ENCODE results near the gene ATAT1. TPM values are rescaled to one million over a fixed set of nuclear protein-coding genes. Genes with fewer than 3 reads are reported as not detected.

The ATAT1 gene
- total RNA-seq, 1 experiment from 2014 or later: 29.4 TPM

DNA sequence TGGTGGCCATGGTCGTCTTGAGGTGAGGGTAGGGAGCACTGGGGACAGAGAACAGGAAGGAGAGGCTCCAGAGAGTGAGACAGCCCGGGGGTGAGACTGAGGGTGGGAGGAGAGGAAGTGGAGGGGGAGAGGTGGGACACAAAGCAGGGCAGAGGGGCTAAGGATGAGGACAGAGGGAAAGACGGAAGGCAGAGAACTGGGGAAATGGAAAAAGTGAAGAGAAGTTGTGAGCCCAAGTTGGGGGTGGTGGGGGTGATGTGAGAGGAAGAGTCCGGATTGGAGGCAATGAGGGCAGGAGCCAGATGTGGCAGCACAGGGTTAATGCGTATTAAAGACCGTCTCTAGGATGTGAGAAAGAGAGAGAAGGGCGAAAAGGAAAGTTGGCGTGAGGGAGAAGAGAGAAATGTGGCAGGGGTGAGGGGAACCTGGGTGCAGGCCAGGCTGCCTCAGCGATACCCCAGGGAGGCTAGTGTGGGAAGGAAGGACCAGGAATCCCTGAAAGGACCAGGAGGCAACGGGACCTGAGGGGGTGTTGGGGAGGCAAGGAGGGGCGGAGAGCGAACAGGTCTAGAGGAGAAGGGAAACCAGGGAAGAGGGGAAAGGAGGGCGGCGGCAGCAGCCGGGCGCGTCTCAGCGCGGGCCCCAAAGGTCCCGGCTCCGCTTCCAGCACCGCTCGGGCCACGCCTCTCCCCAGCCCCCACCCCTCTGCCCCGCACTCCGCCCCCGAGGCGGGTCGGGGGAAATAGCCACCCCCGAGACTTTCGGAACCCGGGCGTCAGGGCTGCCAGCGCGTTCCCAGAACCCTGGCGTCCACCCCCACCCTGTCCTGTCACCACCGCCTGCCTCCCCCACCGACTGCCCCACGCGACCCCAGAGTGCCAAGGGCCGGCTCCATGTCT lies 59.6 kb downstream of the ATAT1 start, which contains the start of gene PPP1R18:
Gene PPP1R18, minus strand, starts transcription at position 637 of the 899 bp plus-strand sequence. Its CDS starts 627 bp downstream, at position 10.
- H3K4me2 ChIP-seq: peak within 1 kb of the TSS; percentile 93
- H2AFZ ChIP-seq: peak within 1 kb of the TSS; percentile 92
- BruUV-seq (replicated peaks): no TSS peak
- ChIA-PET POLR2A (ENCODE audit: unreplicated experiment) (no interaction called here), CTCF (interaction anchor here (0.7 kb wide), 2 partner anchors 36 to 328 kb away, joined by 3 to 5 read pairs; no protein-coding TSS in a partner anchor)
- H4K20me1 ChIP-seq (ENCODE audit: insufficient read depth): no peaks in the 10 kb centered on the region
- H3K9me2 ChIP-seq (ENCODE audit: insufficient read depth): no peaks in the 10 kb centered on the region
- H3K36me3 ChIP-seq (ENCODE audit: low read depth): no peaks in the 10 kb centered on the region
- peak within 1 kb of the TSS; percentile 98 for H3K4me3 ChIP-seq
- H3K27ac ChIP-seq: peak within 1 kb of the TSS; percentile 72
- DNase-seq: peak in 1 of 2 experiments; percentile 79
- H3K79me2 ChIP-seq (ENCODE audit: low read depth): peaks cover 55% of the 10 kb centered on the region
- intact Hi-C loops (cut with micrococcal nuclease; ENCODE audit: unreplicated experiment): loop anchor here (2.0 kb wide), 2 partner anchors 69 to 133 kb away; partner anchors contain the start of genes MRPS18B and PPP1R10
- no peaks in the 10 kb centered on the region for H3K9me3 ChIP-seq (ENCODE audit: insufficient read depth, low read depth)
- no peaks in the 10 kb centered on the region for H3K27me3 ChIP-seq (ENCODE audit: insufficient read depth, low read depth)
- H3K4me1 ChIP-seq (replicated peaks; ENCODE audit: insufficient read depth): peaks cover 63% of the 10 kb centered on the region
- H3F3A ChIP-seq (ENCODE audit: insufficient read depth, low read depth): peaks cover 46% of the 10 kb centered on the region
- no peak for TF ChIP-seq EZH2 (IDR thresholded peaks at IDR 0.05; ENCODE audit: low read depth)
- TF ChIP-seq, protein P1, sequence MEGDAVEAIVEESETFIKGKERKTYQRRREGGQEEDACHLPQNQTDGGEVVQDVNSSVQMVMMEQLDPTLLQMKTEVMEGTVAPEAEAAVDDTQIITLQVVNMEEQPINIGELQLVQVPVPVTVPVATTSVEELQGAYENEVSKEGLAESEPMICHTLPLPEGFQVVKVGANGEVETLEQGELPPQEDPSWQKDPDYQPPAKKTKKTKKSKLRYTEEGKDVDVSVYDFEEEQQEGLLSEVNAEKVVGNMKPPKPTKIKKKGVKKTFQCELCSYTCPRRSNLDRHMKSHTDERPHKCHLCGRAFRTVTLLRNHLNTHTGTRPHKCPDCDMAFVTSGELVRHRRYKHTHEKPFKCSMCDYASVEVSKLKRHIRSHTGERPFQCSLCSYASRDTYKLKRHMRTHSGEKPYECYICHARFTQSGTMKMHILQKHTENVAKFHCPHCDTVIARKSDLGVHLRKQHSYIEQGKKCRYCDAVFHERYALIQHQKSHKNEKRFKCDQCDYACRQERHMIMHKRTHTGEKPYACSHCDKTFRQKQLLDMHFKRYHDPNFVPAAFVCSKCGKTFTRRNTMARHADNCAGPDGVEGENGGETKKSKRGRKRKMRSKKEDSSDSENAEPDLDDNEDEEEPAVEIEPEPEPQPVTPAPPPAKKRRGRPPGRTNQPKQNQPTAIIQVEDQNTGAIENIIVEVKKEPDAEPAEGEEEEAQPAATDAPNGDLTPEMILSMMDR (conservative IDR thresholded peaks at IDR 0.05): no peak

DNA sequence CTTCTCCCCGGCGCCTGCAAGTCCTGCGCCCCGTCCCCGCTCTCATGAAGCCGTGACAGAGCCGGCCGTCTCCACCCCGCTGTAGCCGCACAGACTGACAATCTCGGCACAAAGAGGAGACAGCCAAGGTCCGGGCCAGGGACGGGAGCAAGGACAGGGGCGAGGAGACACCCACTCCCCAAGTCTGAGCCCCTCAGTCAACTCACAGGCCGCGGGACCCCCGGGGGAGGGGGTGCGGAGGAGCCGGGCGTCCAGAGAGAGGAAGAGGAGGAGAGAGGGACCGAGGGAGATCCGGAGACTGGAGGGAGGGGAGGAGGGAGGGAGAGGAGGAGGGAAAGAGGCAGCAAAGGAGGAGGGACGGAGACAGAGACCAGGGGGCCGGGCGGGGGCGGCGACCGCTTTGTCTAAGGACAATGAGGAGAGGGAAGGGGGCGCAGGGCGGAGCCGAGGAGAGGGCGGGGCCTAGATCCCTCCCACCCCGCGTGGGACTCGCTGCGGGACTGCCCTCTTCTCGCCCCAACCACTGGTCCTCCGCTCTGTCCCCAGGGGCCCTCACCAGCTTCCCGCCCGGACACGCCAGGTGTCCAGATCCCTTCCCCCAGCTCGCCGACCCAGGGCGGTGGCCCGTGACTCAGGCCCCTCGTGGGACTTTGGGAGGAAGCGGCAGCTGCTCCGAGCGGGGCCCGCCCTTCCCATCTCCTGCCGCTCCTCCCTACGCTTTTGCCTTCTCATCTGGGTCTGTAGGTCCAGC lies 60.4 kb downstream of the ATAT1 start:
- Histone ChIP-seq H3K79me2 (ENCODE audit: low read depth) (peaks cover 47% of the 10 kb centered on the region), H4K20me1 (ENCODE audit: insufficient read depth) (no peaks in the 10 kb centered on the region), H3K4me2 (peak overlapping the region; percentile 93), H3K27me3 (ENCODE audit: insufficient read depth, low read depth) (no peaks in the 10 kb centered on the region), H3K4me3 (peak overlapping the region; percentile 98), H2AFZ (peak overlapping the region; percentile 92), H3K27ac (peak overlapping the region; percentile 72), H3F3A (ENCODE audit: insufficient read depth, low read depth) (peaks cover 39% of the 10 kb centered on the region), H3K4me1 (replicated peaks; ENCODE audit: insufficient read depth) (peaks cover 59% of the 10 kb centered on the region), H3K9me3 (ENCODE audit: insufficient read depth, low read depth) (no peaks in the 10 kb centered on the region), H3K36me3 (ENCODE audit: low read depth) (no peaks in the 10 kb centered on the region), H3K9me2 (ENCODE audit: insufficient read depth) (no peaks in the 10 kb centered on the region)
- CTCF ChIA-PET: interaction anchor here (0.6 kb wide), 1 partner anchor 66 kb away, joined by 4 read pairs; no protein-coding TSS in a partner anchor
- TF ChIP-seq EZH2 (IDR thresholded peaks at IDR 0.05; ENCODE audit: low read depth): no peak
- TF ChIP-seq, protein P1 (conservative IDR thresholded peaks at IDR 0.05): no peak
- no TSS peak for BruUV-seq (replicated peaks)
- POLR2A ChIA-PET (ENCODE audit: unreplicated experiment): interaction anchor here (0.6 to 1.2 kb wide), 3 partner anchors 10 to 72 kb away, joined by 5 to 7 read pairs (median 6); no protein-coding TSS in a partner anchor
- peak; percentile 80 to 98 for DNase-seq
- intact Hi-C loops (cut with micrococcal nuclease; ENCODE audit: unreplicated experiment): loop anchor here (1.0 to 2.0 kb wide), 4 partner anchors 30 to 227 kb away; partner anchors contain the start of genes MDC1, MRPS18B, PPP1R10 and VARS2
